GM06990 (cell line): ENCODE measurements around the gene KANK4.

Experiments used
- DNase-seq: peaks from one replicate; pipeline ENCODE4 v3.0.0-alpha.2; 2011; ENCODE audit not compliant: insufficient read length; ENCODE audit errors: extremely low read depth
- H3K27me3 ChIP-seq: replicated peaks from 2 replicates; pipeline ENCODE4 v1.6.0; 2011; ENCODE audit warnings: low read length; ENCODE audit not compliant: control insufficient read depth, insufficient read depth
- H3K36me3 ChIP-seq: 2 replicates; pipeline ENCODE4 v1.5.1; 2011; ENCODE audit warnings: low read length; ENCODE audit not compliant: control insufficient read depth, insufficient read depth
- H3K4me3 ChIP-seq: replicated peaks from 2 replicates; pipeline ENCODE4 v1.5.1; 2011; ENCODE audit warnings: low read depth, mild to moderate bottlenecking, control low read depth, low read length
- TF ChIP-seq, protein P1 (sequence below): IDR thresholded peaks from 2 replicates; pipeline ENCODE4 v1.5.1; 2011; ENCODE audit warnings: low read length, control low read depth, mild to moderate bottlenecking, inconsistent platforms; ENCODE audit not compliant: insufficient read depth, poor library complexity, severe bottlenecking

KANK4 gene

DNA sequence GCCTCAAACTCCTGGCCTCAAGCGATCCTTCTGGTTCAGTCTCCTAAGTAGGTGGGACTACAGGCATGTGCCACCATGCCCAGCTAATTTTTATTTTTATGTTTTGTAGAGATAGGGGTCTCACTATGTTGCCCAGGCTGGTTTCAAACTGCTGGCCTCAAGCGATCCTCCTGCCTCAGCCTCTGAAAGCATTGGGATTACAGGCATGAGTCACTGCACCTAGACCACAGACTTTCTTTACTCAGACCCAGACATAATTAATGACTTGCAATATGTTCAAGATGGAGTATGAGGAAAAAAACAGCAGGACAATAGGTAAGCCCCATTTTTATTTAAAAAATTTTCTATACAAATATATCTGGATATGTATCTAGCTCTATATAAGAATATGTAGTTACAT, 13.2 kb downstream of the KANK4 start:
- Histone ChIP-seq H3K4me3 (no peak overlapping the region), H3K27me3 (no peaks in the 10 kb centered on the region; the same call in 1 of the 2 replicates), H3K36me3 (no peaks in the 10 kb centered on the region)
- TF ChIP-seq, protein P1, sequence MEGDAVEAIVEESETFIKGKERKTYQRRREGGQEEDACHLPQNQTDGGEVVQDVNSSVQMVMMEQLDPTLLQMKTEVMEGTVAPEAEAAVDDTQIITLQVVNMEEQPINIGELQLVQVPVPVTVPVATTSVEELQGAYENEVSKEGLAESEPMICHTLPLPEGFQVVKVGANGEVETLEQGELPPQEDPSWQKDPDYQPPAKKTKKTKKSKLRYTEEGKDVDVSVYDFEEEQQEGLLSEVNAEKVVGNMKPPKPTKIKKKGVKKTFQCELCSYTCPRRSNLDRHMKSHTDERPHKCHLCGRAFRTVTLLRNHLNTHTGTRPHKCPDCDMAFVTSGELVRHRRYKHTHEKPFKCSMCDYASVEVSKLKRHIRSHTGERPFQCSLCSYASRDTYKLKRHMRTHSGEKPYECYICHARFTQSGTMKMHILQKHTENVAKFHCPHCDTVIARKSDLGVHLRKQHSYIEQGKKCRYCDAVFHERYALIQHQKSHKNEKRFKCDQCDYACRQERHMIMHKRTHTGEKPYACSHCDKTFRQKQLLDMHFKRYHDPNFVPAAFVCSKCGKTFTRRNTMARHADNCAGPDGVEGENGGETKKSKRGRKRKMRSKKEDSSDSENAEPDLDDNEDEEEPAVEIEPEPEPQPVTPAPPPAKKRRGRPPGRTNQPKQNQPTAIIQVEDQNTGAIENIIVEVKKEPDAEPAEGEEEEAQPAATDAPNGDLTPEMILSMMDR: no peak
- DNase-seq: no peak

DNA sequence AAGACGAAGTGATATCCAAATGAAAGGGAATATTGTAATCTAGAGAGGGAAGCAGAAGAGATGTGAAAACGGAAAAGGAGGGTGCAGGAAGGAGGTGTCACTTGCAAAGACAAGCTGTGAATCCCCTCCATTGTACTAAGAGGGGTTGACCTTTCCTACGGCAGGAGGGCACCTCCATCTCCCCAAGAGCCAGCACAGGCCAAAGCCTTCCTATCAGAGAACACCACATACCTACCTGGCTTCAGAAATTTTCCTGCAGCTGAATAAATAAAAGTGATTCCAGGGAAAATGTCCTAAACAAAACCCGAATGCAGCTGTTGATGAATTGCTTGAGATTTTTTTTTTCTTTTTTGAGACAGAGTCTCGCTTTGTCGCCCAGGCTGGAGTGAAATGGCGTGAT, 14.3 kb downstream of the KANK4 start:
- no peaks in the 10 kb centered on the region for H3K36me3 ChIP-seq
- no peaks in the 10 kb centered on the region; the same call in 1 of the 2 replicates for H3K27me3 ChIP-seq
- TF ChIP-seq, protein P1: no peak
- H3K4me3 ChIP-seq: no peak overlapping the region
- no peak for DNase-seq

DNA sequence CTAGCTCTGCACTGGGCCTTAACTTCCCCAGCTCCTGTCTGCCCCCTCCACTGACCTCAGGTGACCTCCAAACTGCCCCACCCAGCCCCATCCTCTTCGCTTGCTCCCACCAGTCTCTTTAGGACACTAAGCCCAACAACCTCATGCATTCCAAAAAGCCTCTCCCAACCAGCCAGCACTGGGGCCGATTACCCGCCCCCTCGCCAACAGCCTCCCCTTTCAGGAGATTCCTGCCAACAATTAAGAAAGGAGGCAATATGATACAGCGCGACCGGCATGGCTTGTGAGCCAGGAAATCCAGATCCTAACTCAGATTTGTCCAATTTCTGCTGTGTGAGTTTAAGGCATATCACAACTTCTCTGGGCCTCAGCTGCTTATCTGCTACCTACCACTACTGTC, 14.7 kb downstream of the KANK4 start:
- DNase-seq: no peak
- Histone ChIP-seq H3K27me3 (no peaks in the 10 kb centered on the region; the same call in 1 of the 2 replicates), H3K4me3 (no peak overlapping the region), H3K36me3 (no peaks in the 10 kb centered on the region)
- TF ChIP-seq, protein P1: no peak

DNA sequence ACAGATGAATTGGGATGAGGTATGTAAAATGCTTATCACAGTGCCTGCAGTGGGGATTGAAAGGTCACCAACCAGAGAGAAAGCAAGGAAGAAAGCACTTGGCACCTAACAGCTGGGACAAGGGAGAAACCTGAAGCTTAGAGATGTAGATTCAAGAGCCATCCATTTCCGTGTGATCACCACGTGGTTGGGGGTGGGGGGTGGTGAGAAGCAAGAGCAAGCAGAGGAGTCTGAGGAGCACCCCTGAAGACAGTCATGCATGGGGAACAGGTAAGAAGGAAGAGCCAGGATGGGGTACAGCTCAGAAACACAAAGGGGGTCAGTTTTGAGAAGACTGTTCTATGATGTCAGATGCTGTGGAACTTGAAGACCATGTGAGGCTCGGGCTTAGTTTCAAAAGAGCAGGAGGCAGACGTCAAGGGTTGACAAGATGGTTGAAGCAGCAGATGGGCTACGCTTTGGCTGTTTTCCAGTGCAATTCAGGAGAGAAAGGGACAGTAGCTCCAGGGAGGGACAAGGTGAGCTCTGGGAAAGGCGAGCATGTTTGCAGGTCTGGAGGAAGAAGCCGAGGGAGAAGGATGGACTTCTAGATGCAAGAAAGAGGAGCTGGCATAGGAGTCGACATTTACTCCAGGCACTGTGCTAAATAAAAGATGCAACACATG, 17.4 kb downstream of the KANK4 start:
- no peak overlapping the region for H3K4me3 ChIP-seq
- TF ChIP-seq, protein P1: no peak
- no peaks in the 10 kb centered on the region; the same call in 1 of the 2 replicates for H3K27me3 ChIP-seq
- H3K36me3 ChIP-seq: no peaks in the 10 kb centered on the region
- DNase-seq: no peak

DNA sequence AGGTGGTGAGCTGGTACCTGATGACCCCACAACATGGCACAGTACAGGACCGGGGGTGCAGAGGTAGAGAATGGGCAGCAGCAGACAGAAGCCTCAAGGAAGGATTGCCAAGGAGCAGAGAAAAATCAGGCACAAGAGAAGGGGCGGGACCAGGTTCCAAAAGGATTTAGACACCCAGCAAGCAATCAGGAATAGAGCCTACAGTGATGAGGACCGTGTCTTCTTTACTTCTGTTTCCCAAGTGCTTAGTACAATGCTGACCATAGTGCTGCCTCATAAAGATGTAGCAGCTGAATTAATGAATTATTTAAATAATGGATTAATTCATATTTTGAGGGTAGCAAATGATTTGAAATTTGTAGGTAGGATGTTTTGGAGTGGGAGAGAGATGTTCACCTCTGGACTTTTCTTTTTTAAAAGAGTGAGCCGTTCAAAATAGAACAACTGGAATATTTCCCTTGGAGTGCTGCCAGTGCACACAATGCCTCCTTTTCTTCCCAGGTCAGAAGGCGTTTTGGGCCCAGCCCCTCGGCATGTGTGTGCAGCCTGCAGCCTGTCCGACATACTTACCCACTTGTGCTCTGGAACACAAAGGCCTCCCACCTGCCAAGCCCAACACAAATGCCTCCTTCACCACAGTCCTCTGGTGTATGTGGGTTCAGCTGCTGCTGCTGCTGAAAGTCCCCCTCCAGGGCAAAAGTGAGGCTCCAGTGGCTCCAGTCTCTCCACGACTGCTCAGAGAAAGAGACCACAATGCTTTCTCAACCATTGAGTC, 19.6 kb downstream of the KANK4 start:
- no peak for DNase-seq
- H3K27me3 ChIP-seq: no peaks in the 10 kb centered on the region; the same call in 1 of the 2 replicates
- no peak overlapping the region for H3K4me3 ChIP-seq
- H3K36me3 ChIP-seq: no peaks in the 10 kb centered on the region
- TF ChIP-seq, protein P1: no peak
